H1 (cell line): ENCODE results near the gene PMF1. TPM values are rescaled to one million over a fixed set of nuclear protein-coding genes. Genes with fewer than 3 reads are reported as not detected.

Source experiments
- CTCF ChIA-PET: fragments of 300-600 bp; sonication (Branson Sonifier 250); formaldehyde crosslinking; loops from one replicate; lab custom pipeline; 2021; ENCODE audit not compliant: partially characterized antibody; lab: Charles Lee
- POLR2A ChIA-PET: fragments of 300-600 bp; sonication (Branson Sonifier 250); formaldehyde crosslinking; loops from one replicate; lab custom pipeline; 2021; ENCODE audit warnings: inconsistent platforms; ENCODE audit not compliant: partially characterized antibody; lab: Charles Lee
- DNase-seq, 2 experiments: peaks; one replicate each; pipeline versions ENCODE4 v3.0.0 to v3.0.0-alpha.2; 2010 to 2022; ENCODE audit warnings: low spot score in 2 of 2, low read depth in 1 of 2, mixed read lengths in 1 of 2
- FAIRE-seq: peaks from 2 replicates; lab custom pipeline; 2011; peaks lifted over from hg19 to GRCh38; lab: Jason Lieb, UNC
- H2AFZ ChIP-seq: 2 replicates; pipeline ENCODE4 v1.8.1; 2012; ENCODE audit warnings: low read length, inconsistent platforms
- H2AK5ac ChIP-seq: 2 replicates; pipeline ENCODE4 v1.6.1; 2013; ENCODE audit warnings: low read depth, low read length
- H2BK120ac ChIP-seq: replicated peaks from 2 replicates; pipeline ENCODE3; 2013; ENCODE audit warnings: low read depth, low read length, inconsistent platforms
- H2BK12ac ChIP-seq: 2 replicates; pipeline ENCODE4 v1.6.1; 2013; ENCODE audit warnings: low read depth, low read length
- H2BK15ac ChIP-seq: 2 replicates; pipeline ENCODE4 v1.6.1; 2013; ENCODE audit warnings: low read length
- H2BK20ac ChIP-seq: 2 replicates; pipeline ENCODE4 v1.6.1; 2013; ENCODE audit warnings: low read length
- H2BK5ac ChIP-seq: 2 replicates; pipeline ENCODE4 v1.6.1; 2013; ENCODE audit warnings: low read depth, low read length
- H3K14ac ChIP-seq: 2 replicates; pipeline ENCODE4 v1.6.1; 2013; ENCODE audit warnings: inconsistent platforms; ENCODE audit not compliant: insufficient read length
- H3K18ac ChIP-seq: 2 replicates; pipeline ENCODE4 v1.6.1; 2013; ENCODE audit warnings: low read length; ENCODE audit errors: extremely low read depth
- H3K23ac ChIP-seq: 2 replicates; pipeline ENCODE4 v1.6.1; 2013; ENCODE audit warnings: inconsistent platforms; ENCODE audit not compliant: insufficient read length
- H3K23me2 ChIP-seq: 2 replicates; pipeline ENCODE4 v1.6.1; 2013; ENCODE audit warnings: low read depth, low read length
- H3K27ac ChIP-seq: 2 replicates; pipeline ENCODE4 v1.6.1; 2011; ENCODE audit warnings: low read depth, low read length, inconsistent platforms
- H3K27me3 ChIP-seq, 4 experiments: replicated peaks in 1 of 4; 1 replicate in 1 of 4; 2 replicates in 3 of 4; pipeline versions ENCODE4 v1.6.1 to v1.8.1; 2011 to 2013; ENCODE audit warnings: low read length in 3 of 4, mild to moderate bottlenecking in 3 of 4, inconsistent platforms in 2 of 4, mixed read lengths in 2 of 4, moderate library complexity in 1 of 4; ENCODE audit not compliant: control insufficient read depth in 3 of 4, insufficient read depth in 3 of 4; ENCODE audit errors: extremely low read depth in 1 of 4
- H3K36me3 ChIP-seq, 4 experiments: 2 replicates each; pipeline versions ENCODE4 v1.6.1 to v1.8.1; 2011 to 2013; ENCODE audit warnings: mild to moderate bottlenecking in 4 of 4, low read length in 3 of 4, moderate library complexity in 2 of 4, control low read depth in 1 of 4, inconsistent platforms in 1 of 4; ENCODE audit not compliant: insufficient read depth in 4 of 4, control insufficient read depth in 2 of 4
- H3K4ac ChIP-seq: replicated peaks from 2 replicates; pipeline ENCODE3; 2013; ENCODE audit warnings: low read length, low read depth, mixed read lengths, inconsistent platforms; ENCODE audit not compliant: insufficient read length
- H3K4me1 ChIP-seq, 4 experiments: replicated peaks in 1 of 4; 1 replicate in 1 of 4; 2 replicates in 3 of 4; pipeline versions ENCODE4 v1.6.1 to v1.8.1; 2011 to 2013; ENCODE audit warnings: low read length in 3 of 4, inconsistent platforms in 2 of 4, mixed read lengths in 1 of 4; ENCODE audit not compliant: insufficient read depth in 4 of 4, control insufficient read depth in 3 of 4
- H3K4me2 ChIP-seq, 2 experiments: 2 replicates each; pipeline versions ENCODE4 v1.6.1 to v1.8.1; 2011 to 2013; ENCODE audit warnings: low read depth in 2 of 2, low read length in 2 of 2, control low read depth in 1 of 2, inconsistent platforms in 1 of 2, mild to moderate bottlenecking in 1 of 2; ENCODE audit not compliant: insufficient read depth in 1 of 2
- H3K4me3 ChIP-seq, 4 experiments: fragments of 200-600, 300-600 bp in 1 of 4; sonication (generic), shearing (Covaris generic), sonication (Bioruptor Twin) in 1 of 4; 2 replicates each; pipeline versions ENCODE4 v1.5.1 to v1.8.1; 2011 to 2016; ENCODE audit warnings: low read length in 4 of 4, low read depth in 3 of 4, control low read depth in 2 of 4, inconsistent platforms in 2 of 4, mild to moderate bottlenecking in 2 of 4, mixed read lengths in 1 of 4, moderate library complexity in 1 of 4; ENCODE audit not compliant: insufficient read depth in 2 of 4; ENCODE audit errors: extremely low read depth in 1 of 4
- H3K56ac ChIP-seq: replicated peaks from 2 replicates; pipeline ENCODE3; 2013; ENCODE audit warnings: low read depth, mild to moderate bottlenecking, mixed read lengths, low read length, inconsistent platforms; ENCODE audit not compliant: insufficient read length
- H3K79me1 ChIP-seq: 2 replicates; pipeline ENCODE4 v1.6.1; 2013; ENCODE audit warnings: low read depth, low read length, control low read depth
- H3K79me2 ChIP-seq, 2 experiments: 2 replicates each; pipeline versions ENCODE4 v1.6.1 to v1.8.1; 2012 to 2013; ENCODE audit warnings: low read length in 2 of 2, mild to moderate bottlenecking in 2 of 2, inconsistent platforms in 1 of 2; ENCODE audit not compliant: insufficient read depth in 2 of 2, control insufficient read depth in 1 of 2
- H3K9ac ChIP-seq, 4 experiments: replicated peaks in 1 of 4; 1 replicate in 1 of 4; 2 replicates in 3 of 4; pipeline versions ENCODE4 v1.6.1 to v1.8.1; 2011 to 2013; ENCODE audit warnings: low read depth in 3 of 4, low read length in 3 of 4, control low read depth in 2 of 4, mild to moderate bottlenecking in 2 of 4, moderate library complexity in 2 of 4, inconsistent platforms in 1 of 4; ENCODE audit errors: extremely low read depth in 1 of 4
- H3K9me3 ChIP-seq, 2 experiments: 2 replicates each; pipeline versions ENCODE4 v1.6.1 to v1.8.1; 2012 to 2013; ENCODE audit warnings: mild to moderate bottlenecking in 2 of 2, moderate library complexity in 2 of 2, control low read depth in 1 of 2, inconsistent platforms in 1 of 2, low read depth in 1 of 2, low read length in 1 of 2, mixed read lengths in 1 of 2; ENCODE audit not compliant: insufficient read depth in 2 of 2
- H4K20me1 ChIP-seq, 2 experiments: replicated peaks in 1 of 2; 2 replicates each; pipeline versions ENCODE3 to v1.8.1; 2011 to 2013; ENCODE audit warnings: inconsistent platforms in 2 of 2, low read length in 2 of 2, mild to moderate bottlenecking in 1 of 2; ENCODE audit not compliant: insufficient read depth in 2 of 2, control insufficient read depth in 1 of 2
- H4K5ac ChIP-seq: 2 replicates; pipeline ENCODE4 v1.6.1; 2013; ENCODE audit warnings: low read length, low read depth, mixed read lengths, inconsistent platforms; ENCODE audit not compliant: insufficient read length
- H4K8ac ChIP-seq: 2 replicates; pipeline ENCODE4 v1.8.0; 2013; ENCODE audit warnings: mild to moderate bottlenecking, moderate library complexity, low read length, inconsistent platforms; ENCODE audit not compliant: insufficient read depth; ENCODE audit errors: extremely low read depth
- H4K91ac ChIP-seq: replicated peaks from 2 replicates; pipeline ENCODE3; 2013; ENCODE audit warnings: low read length, mixed read lengths, inconsistent platforms; ENCODE audit not compliant: insufficient read length
- BCL11A ChIP-seq, 2 experiments: IDR thresholded peaks; one replicate each; pipeline ENCODE4 v1.6.1; 2011; ENCODE audit warnings: low read depth in 2 of 2, low read length in 2 of 2, mild to moderate bottlenecking in 2 of 2
- E2F6 ChIP-seq: IDR thresholded peaks from 2 replicates; pipeline ENCODE4 v1.6.1; 2012; ENCODE audit warnings: inconsistent platforms
- JUND ChIP-seq: IDR thresholded peaks from 2 replicates; pipeline ENCODE4 v1.6.1; 2011; ENCODE audit warnings: mild to moderate bottlenecking, improper control_type of control experiment, low read length
- NANOG ChIP-seq: IDR thresholded peaks from 2 replicates; pipeline ENCODE4 v1.6.1; 2011; ENCODE audit warnings: low read length, low read depth, mild to moderate bottlenecking, inconsistent platforms; ENCODE audit not compliant: insufficient read depth, poor library complexity, severe bottlenecking
- POLR2A ChIP-seq, 2 experiments: IDR thresholded peaks; 1 replicate in 1 of 2; 2 replicates in 1 of 2; pipeline ENCODE4 v1.6.1; 2011; ENCODE audit warnings: low read depth in 2 of 2, low read length in 2 of 2, mild to moderate bottlenecking in 2 of 2; ENCODE audit errors: control extremely low read depth in 1 of 2
- RAD21 ChIP-seq, 2 experiments: IDR thresholded peaks in 1 of 2; conservative IDR thresholded peaks in 1 of 2; 2 replicates each; pipeline ENCODE4 v1.6.1; 2011; ENCODE audit warnings: low read depth in 2 of 2, low read length in 2 of 2, improper control_type of control experiment in 1 of 2, inconsistent platforms in 1 of 2, mild to moderate bottlenecking in 1 of 2, moderate library complexity in 1 of 2
- RBBP5 ChIP-seq: IDR thresholded peaks from 2 replicates; pipeline ENCODE4 v1.7.1; 2012; ENCODE audit warnings: low read depth, mild to moderate bottlenecking, inconsistent platforms, low read length, moderate library complexity, borderline replicate concordance
- SAP30 ChIP-seq: fragments of 300-600 bp; sonication (generic); IDR thresholded peaks from 2 replicates; pipeline ENCODE4 v1.7.1; 2012; ENCODE audit warnings: low read length, moderate library complexity, mild to moderate bottlenecking, inconsistent platforms; ENCODE audit not compliant: insufficient read depth, insufficient replicate concordance
- SP1 ChIP-seq: IDR thresholded peaks from 2 replicates; pipeline ENCODE4 v1.6.1; 2011; ENCODE audit warnings: low read depth, low read length
- SP4 ChIP-seq: IDR thresholded peaks from 2 replicates; pipeline ENCODE4 v1.6.1; 2012; ENCODE audit warnings: low read length, inconsistent platforms
- SRF ChIP-seq: IDR thresholded peaks from 2 replicates; pipeline ENCODE4 v1.6.1; 2011; ENCODE audit warnings: mild to moderate bottlenecking, low read depth, low read length, moderate library complexity
- SUZ12 ChIP-seq: fragments of 200-600 bp; sonication (generic); IDR thresholded peaks from 2 replicates; pipeline ENCODE4 v1.6.1; 2012; ENCODE audit warnings: mild to moderate bottlenecking, inconsistent platforms, low read length, moderate library complexity, mixed read lengths
- TAF7 ChIP-seq: optimal IDR thresholded peaks from 2 replicates; pipeline ENCODE3; 2011; ENCODE audit warnings: low read depth, mild to moderate bottlenecking, inconsistent platforms, low read length, moderate library complexity, borderline replicate concordance
- YY1 ChIP-seq: IDR thresholded peaks from 2 replicates; pipeline ENCODE4 v1.6.1; 2011; ENCODE audit warnings: low read depth, mild to moderate bottlenecking, low read length
- WGBS, 2 experiments: shearing (Covaris generic) in 1 of 2; methylation state at CpG; one replicate each; pipeline versions ENCODE4 v1.1.6 to v1.1.7; 2013 to 2015; ENCODE audit warnings: low lambda C conversion rate in 2 of 2, mixed read lengths in 2 of 2, inconsistent platforms in 1 of 2, low coverage in 1 of 2, missing lambda C conversion rate in 1 of 2; ENCODE audit not compliant: insufficient replicate concordance in 2 of 2, insufficient coverage in 1 of 2, insufficient read length in 1 of 2; ENCODE audit errors: extremely low coverage in 1 of 2, missing lambda C conversion rate in 1 of 2; 5-methylcytosine and 5-hydroxymethylcytosine counted together
- polyA plus RNA-seq, 7 experiments: library from polyadenylated mRNA; depleted of rRNA in 3 of 7; stranded (reverse) in 5 of 7; unstranded in 2 of 7; fragments of >200 nt in 5 of 7; fragments of 200-250 nt in 2 of 7; gene quantifications; 1 replicate in 5 of 7; 2 replicates in 1 of 7; 4 replicates in 1 of 7; pipeline versions ENCODE4 v1.2.1 to v1.2.3, GENCODE V29; 2011 to 2013; ENCODE audit warnings: missing spikeins in 2 of 7, mixed read lengths in 2 of 7
- total RNA-seq: library from RNA; stranded (reverse); fragmentation: NEBNext Ultra II Directional; extraction: Animal tissue kit (Norgen Biotek cat#: 25700); gene quantifications from 2 replicates; pipeline ENCODE4 v1.2.1, GENCODE V29; 2021

Gene PMF1
- total and polyA plus RNA-seq, 2 of the 8 experiments (the other 6 are each of a cell fraction or from before 2014, with no cell fraction given): 113 to 296 TPM

- no peak overlapping the region for H3K56ac ChIP-seq
- no peaks in the 10 kb centered on the region for H3K27me3 ChIP-seq
- no peak overlapping the region for H2BK12ac ChIP-seq
- H3K4ac ChIP-seq: no peak overlapping the region
- H3K23ac ChIP-seq: no peak overlapping the region
- DNase-seq (no peak), FAIRE-seq (no peak)
- no peaks in the 10 kb centered on the region for H3K79me1 ChIP-seq
- no peak overlapping the region for H2BK20ac ChIP-seq
- no peaks in the 10 kb centered on the region for H3K23me2 ChIP-seq
- H4K91ac ChIP-seq: no peak overlapping the region
- ChIA-PET CTCF (interaction anchor here (0.9 to 3.8 kb wide), 2 partner anchors 13 to 49 kb away, joined by 4 to 22 read pairs; no protein-coding TSS in a partner anchor), POLR2A (interaction anchor here (0.7 to 17.4 kb wide), 8 partner anchors 10 to 47 kb away, joined by 3 to 221 read pairs (median 4); partner anchors contain the start of genes GLMP, SMG5 and VHLL)
- no peaks in the 10 kb centered on the region for H3K4me1 ChIP-seq
- no peak overlapping the region for H4K5ac ChIP-seq
- 96% methylated on average over 3 of the region's 3 CpGs; no CpG with 5 or more reads in 1 of the 2 experiments for WGBS, 2 experiments
- H4K8ac ChIP-seq: no peak overlapping the region
- H2AK5ac ChIP-seq: no peak overlapping the region
- no peaks in the 10 kb centered on the region for H3K79me2 ChIP-seq
- H3K27ac ChIP-seq: no peak overlapping the region
- no peak overlapping the region for H3K4me3 ChIP-seq
- peaks cover 0 to 2% of the 10 kb centered on the region in 2 experiments; a peak in 1 of 4 replicates for H3K9me3 ChIP-seq
- H3K18ac ChIP-seq: no peak overlapping the region
- peaks cover 45 to 85% (median 76%) of the 10 kb centered on the region in 4 experiments for H3K36me3 ChIP-seq
- no peak overlapping the region for H2AFZ ChIP-seq
- no peak overlapping the region for H3K14ac ChIP-seq
- peaks cover 2 to 3% of the 10 kb centered on the region in 2 experiments for H4K20me1 ChIP-seq
- H2BK5ac ChIP-seq: no peak overlapping the region
- no peak overlapping the region for H2BK120ac ChIP-seq
- no peak overlapping the region for H3K9ac ChIP-seq
- H2BK15ac ChIP-seq: no peak overlapping the region
- H3K4me2 ChIP-seq: no peak overlapping the region
- TF ChIP-seq TAF7: no peak
- TF ChIP-seq SRF: no peak
- TF ChIP-seq NANOG: no peak
- no peak for TF ChIP-seq JUND
- TF ChIP-seq E2F6: no peak
- TF ChIP-seq RAD21 (IDR thresholded peaks at IDR 0.05 in 1 of 2, conservative IDR thresholded peaks at IDR 0.05 in 1 of 2; ENCODE audit: low read depth in 2 of 2, low read length in 2 of 2): no peak
- TF ChIP-seq SUZ12: no peak
- TF ChIP-seq RBBP5: no peak
- TF ChIP-seq BCL11A (IDR thresholded peaks at IDR 0.05; ENCODE audit: low read depth in 2 of 2, low read length in 2 of 2): no peak
- TF ChIP-seq POLR2A (IDR thresholded peaks at IDR 0.05; ENCODE audit: control extremely low read depth in 1 of 2, low read depth in 2 of 2, low read length in 2 of 2): no peak
- no peak for TF ChIP-seq SP4
- TF ChIP-seq YY1: no peak
- no peak for TF ChIP-seq SP1
- no peak for TF ChIP-seq SAP30
These were observed 57.5 kb downstream of the PMF1 start for GRCh38 chr1:156270314-156270713.
